Measurements from ENCODE around the gene TTC13. TPM values are rescaled to one million over a fixed set of nuclear protein-coding genes. Genes with fewer than 3 reads are reported as not detected.

Gene TTC13
- total RNA-seq, 1 donor from 2014 or later: 8.5 TPM

DNA sequence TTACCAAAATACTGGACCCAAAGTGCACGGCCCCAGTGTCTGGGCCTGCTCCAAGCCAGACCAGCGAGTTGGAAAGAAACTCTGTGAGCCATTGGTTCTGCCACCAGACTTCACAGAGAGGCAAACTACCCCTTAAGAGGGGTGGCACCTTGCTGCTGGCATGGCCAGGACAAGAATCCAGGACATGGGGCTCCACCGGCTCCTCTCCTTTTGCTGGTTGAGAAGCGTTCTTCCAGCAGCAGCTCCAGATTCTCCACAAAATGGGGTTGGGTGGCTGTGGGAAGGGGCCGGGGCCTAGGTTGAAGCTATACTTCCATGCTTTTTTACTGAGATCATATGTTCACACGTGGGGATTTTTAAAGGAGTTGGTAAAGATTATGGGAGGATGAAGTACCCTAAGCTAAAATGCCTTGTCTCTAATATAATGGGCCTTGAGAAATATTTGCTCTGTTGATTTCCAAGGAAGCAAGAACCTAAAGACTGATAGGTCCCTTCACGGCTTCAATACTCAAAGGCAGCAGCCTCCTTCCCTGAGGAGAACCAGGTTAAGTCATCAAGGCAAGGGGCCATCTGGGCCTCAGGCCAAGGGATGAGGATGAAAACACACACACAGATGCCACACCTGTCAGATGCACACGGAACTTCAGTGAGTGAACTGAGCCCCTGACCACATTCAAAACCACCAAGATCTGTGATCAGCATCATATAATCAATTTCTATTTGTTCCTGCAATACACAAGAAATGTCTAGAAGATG lies 113.4 kb downstream of the TTC13 start:
- TF ChIP-seq, protein P1, sequence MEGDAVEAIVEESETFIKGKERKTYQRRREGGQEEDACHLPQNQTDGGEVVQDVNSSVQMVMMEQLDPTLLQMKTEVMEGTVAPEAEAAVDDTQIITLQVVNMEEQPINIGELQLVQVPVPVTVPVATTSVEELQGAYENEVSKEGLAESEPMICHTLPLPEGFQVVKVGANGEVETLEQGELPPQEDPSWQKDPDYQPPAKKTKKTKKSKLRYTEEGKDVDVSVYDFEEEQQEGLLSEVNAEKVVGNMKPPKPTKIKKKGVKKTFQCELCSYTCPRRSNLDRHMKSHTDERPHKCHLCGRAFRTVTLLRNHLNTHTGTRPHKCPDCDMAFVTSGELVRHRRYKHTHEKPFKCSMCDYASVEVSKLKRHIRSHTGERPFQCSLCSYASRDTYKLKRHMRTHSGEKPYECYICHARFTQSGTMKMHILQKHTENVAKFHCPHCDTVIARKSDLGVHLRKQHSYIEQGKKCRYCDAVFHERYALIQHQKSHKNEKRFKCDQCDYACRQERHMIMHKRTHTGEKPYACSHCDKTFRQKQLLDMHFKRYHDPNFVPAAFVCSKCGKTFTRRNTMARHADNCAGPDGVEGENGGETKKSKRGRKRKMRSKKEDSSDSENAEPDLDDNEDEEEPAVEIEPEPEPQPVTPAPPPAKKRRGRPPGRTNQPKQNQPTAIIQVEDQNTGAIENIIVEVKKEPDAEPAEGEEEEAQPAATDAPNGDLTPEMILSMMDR (conservative IDR thresholded peaks at IDR 0.05; ENCODE audit: low read depth, low read length): no peak
- no peak for DNase-seq (ENCODE audit: low read depth)
- no peak overlapping the region for H3K4me3 ChIP-seq (ENCODE audit: low read depth, low read length)

DNA sequence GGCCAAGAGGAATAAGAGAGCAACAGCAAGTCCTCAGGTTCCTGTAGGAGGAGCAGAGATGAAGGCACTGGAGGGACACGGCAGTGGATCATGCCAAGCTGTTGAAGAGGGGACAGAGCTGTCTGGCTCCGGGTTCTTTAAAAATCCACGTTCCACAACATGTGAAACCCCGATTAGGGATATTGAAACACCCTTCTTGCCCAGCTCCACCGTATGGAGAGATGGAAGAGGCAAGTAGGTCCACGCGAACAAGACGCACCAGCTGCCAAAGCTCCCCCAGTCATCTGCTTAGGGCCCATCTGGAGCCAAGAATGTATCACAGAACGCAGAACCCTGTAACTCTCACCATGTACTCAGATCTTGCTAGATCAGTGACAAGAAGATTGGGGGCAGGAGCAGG lies 114.2 kb downstream of the TTC13 start:
- TF ChIP-seq, protein P1 (conservative IDR thresholded peaks at IDR 0.05; ENCODE audit: low read depth, low read length): no peak
- H3K4me3 ChIP-seq (ENCODE audit: low read depth, low read length): no peak overlapping the region
- no peak for DNase-seq (ENCODE audit: low read depth)

DNA sequence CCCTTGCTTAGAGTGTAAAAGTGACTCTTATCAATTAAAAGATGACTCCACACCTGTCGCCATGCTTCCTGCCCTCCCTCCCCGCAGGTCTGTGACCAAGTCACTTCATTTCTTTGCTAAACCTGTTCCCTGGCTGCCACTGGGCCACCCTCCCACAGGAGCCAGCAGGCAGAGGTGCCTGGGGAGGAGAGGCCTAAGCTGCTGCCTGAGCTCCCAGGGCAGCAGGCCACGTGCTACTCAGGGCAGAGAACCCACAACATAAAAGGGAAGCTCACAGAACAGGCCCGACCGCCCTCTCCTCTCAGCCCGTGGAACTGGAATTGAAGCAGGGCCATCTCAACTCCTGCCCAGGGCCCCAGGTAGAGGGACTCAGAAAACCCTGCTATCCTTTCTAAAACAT lies 115.2 kb downstream of the TTC13 start:
- no peak for DNase-seq (ENCODE audit: low read depth)
- TF ChIP-seq, protein P1 (conservative IDR thresholded peaks at IDR 0.05; ENCODE audit: low read depth, low read length): no peak
- no peak overlapping the region for H3K4me3 ChIP-seq (ENCODE audit: low read depth, low read length)

DNA sequence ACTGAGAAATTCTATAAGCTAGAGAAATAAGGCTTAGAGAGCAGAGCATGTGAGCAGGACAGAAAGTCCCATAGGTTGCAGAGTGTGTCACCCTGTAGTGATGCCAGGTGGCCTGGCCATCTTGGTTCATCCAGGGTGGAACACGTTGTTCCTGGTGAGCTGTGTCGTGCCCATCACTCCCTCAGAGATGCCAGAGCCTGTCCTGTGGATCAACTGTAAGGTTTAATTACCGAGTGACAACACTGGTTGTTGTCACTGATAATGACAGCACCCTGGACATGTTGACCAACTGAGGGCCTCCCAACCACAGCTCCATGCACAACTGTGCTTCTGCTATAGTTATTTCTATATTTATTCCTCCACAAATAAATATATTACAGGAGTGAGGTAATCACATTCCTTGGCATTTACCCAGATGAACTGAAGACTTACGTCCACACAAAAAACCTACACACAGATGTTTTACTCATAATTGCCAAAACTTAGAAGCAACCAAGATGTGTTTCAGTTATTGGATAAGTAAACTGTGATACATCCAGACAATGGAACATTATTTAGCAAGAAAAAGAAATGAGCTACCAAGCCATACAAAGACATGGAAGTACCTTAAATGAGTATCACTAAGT lies 116.6 kb downstream of the TTC13 start:
- no peak for DNase-seq (ENCODE audit: low read depth)
- TF ChIP-seq, protein P1 (conservative IDR thresholded peaks at IDR 0.05; ENCODE audit: low read depth, low read length): no peak
- H3K4me3 ChIP-seq (ENCODE audit: low read depth, low read length): no peak overlapping the region

DNA sequence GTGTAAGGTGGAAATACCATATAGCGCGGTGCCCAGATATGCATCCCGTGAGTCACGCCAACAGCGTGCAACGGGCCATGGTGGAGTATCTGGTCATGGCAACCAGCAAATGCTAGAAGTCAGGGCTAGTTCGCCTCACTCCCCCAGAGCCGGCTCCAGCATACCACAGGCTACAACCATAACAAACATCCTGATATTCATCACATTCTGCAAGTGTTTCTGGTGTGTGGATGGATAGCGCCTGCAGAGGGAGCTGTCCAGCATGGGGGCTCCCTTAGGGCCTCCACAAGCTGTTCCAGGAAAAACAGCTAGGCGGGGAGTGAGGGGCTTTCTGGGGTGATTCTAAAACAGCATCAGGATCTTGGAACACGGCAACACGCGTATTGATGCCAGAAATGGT lies 117.2 kb downstream of the TTC13 start:
- no peak for DNase-seq (ENCODE audit: low read depth)
- TF ChIP-seq, protein P1 (conservative IDR thresholded peaks at IDR 0.05; ENCODE audit: low read depth, low read length): peak; percentile 9
- H3K4me3 ChIP-seq (ENCODE audit: low read depth, low read length): no peak overlapping the region

DNA sequence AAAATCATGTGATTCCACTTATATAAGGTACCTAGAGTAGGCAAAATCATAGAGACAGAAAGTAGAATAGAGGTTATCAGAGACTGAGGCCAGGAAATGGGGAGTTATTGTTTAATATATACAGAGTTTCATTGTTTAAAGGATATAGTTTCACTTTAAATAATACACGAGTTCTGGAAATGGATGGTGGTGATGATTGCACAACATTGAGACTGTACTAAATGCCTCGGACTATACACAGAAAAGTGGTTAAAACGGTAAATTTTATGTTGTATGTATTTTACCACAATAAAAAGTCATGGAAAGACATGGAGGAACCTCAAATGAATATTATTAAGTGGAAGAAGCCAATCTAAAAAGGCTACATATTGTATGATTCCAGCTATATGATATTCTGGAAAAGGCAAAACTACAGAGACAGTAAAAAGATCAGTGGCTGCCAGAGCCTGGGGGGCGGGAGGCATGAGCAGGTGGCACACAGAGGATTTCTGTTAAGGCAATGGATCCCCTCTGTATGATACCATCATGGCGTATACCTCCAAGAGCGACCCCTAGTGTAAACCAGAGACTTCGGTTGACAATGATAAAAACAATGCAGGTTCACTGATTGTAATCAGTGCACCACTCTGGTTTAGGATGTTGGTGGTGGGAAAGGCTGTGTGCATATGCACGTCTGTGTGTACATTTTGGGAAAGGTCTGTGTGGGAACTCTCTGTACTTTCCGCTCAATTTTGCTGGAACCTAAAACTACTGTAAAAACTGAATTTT lies 117.9 kb downstream of the TTC13 start:
- no peak for DNase-seq (ENCODE audit: low read depth)
- no peak overlapping the region for H3K4me3 ChIP-seq (ENCODE audit: low read depth, low read length)
- TF ChIP-seq, protein P1 (conservative IDR thresholded peaks at IDR 0.05; ENCODE audit: low read depth, low read length): no peak
